H1 (cell line): ENCODE results near the gene ENOX2.

ENCODE experiments used
- ATF2 ChIP-seq: IDR thresholded peaks from 2 replicates; pipeline ENCODE4 v1.6.1; 2012; ENCODE audit warnings: low read length, inconsistent platforms
- BRCA1 ChIP-seq: IDR thresholded peaks from 2 replicates; pipeline ENCODE4 v1.6.1; 2012; ENCODE audit warnings: low read depth, low read length, improper control_type of control experiment
- EP300 ChIP-seq, 2 experiments: IDR thresholded peaks; 1 replicate in 1 of 2; 2 replicates in 1 of 2; pipeline ENCODE4 v1.6.1; 2011 to 2012; ENCODE audit warnings: low read depth in 2 of 2, low read length in 2 of 2, mild to moderate bottlenecking in 2 of 2, borderline replicate concordance in 1 of 2, inconsistent platforms in 1 of 2, moderate library complexity in 1 of 2
- POLR2AphosphoS5 ChIP-seq: IDR thresholded peaks from 2 replicates; pipeline ENCODE4 v1.6.1; 2011; ENCODE audit warnings: low read depth, low read length
- SIX5 ChIP-seq: IDR thresholded peaks from 2 replicates; pipeline ENCODE4 v1.6.1; 2011; ENCODE audit warnings: mild to moderate bottlenecking, low read depth, low read length
- TAF7 ChIP-seq: optimal IDR thresholded peaks from 2 replicates; pipeline ENCODE3; 2011; ENCODE audit warnings: low read depth, mild to moderate bottlenecking, inconsistent platforms, low read length, moderate library complexity, borderline replicate concordance
- ZNF274 ChIP-seq: IDR thresholded peaks from 2 replicates; pipeline ENCODE4 v1.7.0; 2012; ENCODE audit warnings: low read length, borderline replicate concordance; ENCODE audit errors: extremely low read depth
- TF ChIP-seq, protein P1 (sequence below), 3 experiments: IDR thresholded peaks; 1 replicate in 2 of 3; 2 replicates in 1 of 3; pipeline versions ENCODE4 v1.5.1 to v1.6.1; 2011; ENCODE audit warnings: low read length in 3 of 3, mild to moderate bottlenecking in 3 of 3, inconsistent platforms in 2 of 3, low read depth in 1 of 3, moderate library complexity in 1 of 3; ENCODE audit not compliant: insufficient read depth in 1 of 3; ENCODE audit errors: control extremely low read depth in 1 of 3

DNA sequence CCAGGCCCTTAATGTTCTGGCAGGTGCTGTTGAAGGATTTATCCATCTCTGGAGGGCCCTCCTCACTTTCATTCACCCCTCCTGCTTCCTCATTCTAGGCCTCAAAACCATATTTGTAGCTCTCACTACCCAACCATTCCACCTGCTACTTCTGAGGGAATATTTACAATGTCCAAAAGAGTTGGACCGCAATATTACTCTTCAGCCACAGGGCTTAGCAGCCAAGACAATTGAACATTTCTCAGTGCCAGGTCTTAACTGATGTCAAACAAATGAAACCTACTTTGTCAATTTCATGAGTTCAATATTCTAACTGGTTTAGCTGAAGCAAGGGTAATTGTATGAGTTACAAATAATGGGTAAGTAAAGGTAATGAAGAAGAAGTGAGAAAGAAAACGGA is 113.2 kb downstream of the ENOX2 start:
- TF ChIP-seq SIX5 (no peak), ATF2 (no peak), POLR2AphosphoS5 (no peak), ZNF274 (no peak), TAF7 (no peak), BRCA1 (no peak), EP300 (IDR thresholded peaks at IDR 0.05; ENCODE audit: borderline replicate concordance in 1 of 2, low read depth in 2 of 2, low read length in 2 of 2) (no peak)
- TF ChIP-seq, protein P1, sequence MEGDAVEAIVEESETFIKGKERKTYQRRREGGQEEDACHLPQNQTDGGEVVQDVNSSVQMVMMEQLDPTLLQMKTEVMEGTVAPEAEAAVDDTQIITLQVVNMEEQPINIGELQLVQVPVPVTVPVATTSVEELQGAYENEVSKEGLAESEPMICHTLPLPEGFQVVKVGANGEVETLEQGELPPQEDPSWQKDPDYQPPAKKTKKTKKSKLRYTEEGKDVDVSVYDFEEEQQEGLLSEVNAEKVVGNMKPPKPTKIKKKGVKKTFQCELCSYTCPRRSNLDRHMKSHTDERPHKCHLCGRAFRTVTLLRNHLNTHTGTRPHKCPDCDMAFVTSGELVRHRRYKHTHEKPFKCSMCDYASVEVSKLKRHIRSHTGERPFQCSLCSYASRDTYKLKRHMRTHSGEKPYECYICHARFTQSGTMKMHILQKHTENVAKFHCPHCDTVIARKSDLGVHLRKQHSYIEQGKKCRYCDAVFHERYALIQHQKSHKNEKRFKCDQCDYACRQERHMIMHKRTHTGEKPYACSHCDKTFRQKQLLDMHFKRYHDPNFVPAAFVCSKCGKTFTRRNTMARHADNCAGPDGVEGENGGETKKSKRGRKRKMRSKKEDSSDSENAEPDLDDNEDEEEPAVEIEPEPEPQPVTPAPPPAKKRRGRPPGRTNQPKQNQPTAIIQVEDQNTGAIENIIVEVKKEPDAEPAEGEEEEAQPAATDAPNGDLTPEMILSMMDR (IDR thresholded peaks at IDR 0.05; ENCODE audit: control extremely low read depth in 1 of 3, insufficient read depth in 1 of 3, low read depth in 1 of 3, low read length in 3 of 3) = no peak
